HepG2 (cell line): Measurements from ENCODE around the gene TMEM9. TPM values are rescaled to one million over a fixed set of nuclear protein-coding genes. Genes with fewer than 3 reads are reported as not detected.

Experiments
- ATAC-seq: fragments of 200-7000 bp; cut with Tn5 transposase; 3 replicates; pipeline ENCODE4 v1.9.1; 2020; ENCODE audit warnings: mild to moderate bottlenecking, moderate library complexity
- BruUV-seq: library from RNA; stranded (reverse); fragments of 400-500 nt; replicated peaks from 2 replicates; lab custom pipeline; 2021; lab: Mats Ljungman, UMichigan
- CTCF ChIA-PET: fragments of 300-600 bp; formaldehyde crosslinking; extraction: SDS; loops from one replicate; lab custom pipeline; 2021; ENCODE audit warnings: low total read pairs, inconsistent platforms, low intra/inter-chr PET ratio; lab: Yijun Ruan, JAX
- POLR2A ChIA-PET: fragments of 350-600 bp; sonication (Branson Sonifier 250); formaldehyde crosslinking; loops from one replicate; lab custom pipeline; 2020; ENCODE audit warnings: antibody characterized with exemption, inconsistent platforms; lab: Yijun Ruan, JAX
- DNase-seq: peaks from one replicate; pipeline ENCODE4 v3.0.0-alpha.2; 2015; ENCODE audit warnings: low spot score
- FAIRE-seq: peaks from 3 replicates; lab custom pipeline; 2011; peaks lifted over from hg19 to GRCh38; lab: Jason Lieb, UNC
- H2AFZ ChIP-seq: one replicate; pipeline ENCODE4 v1.6.1; 2011; ENCODE audit warnings: low read length, inconsistent platforms
- H3K27ac ChIP-seq: fragments of 300-600 bp; 3 replicates; pipeline ENCODE4 v1.8.0; 2011; ENCODE audit warnings: mixed run types, mild to moderate bottlenecking, mixed read lengths, low read length, inconsistent platforms; ENCODE audit not compliant: insufficient read depth; ENCODE audit errors: extremely low read length
- H3K27me3 ChIP-seq, 2 experiments: fragments of 200-600 bp in 1 of 2; 2 replicates in 1 of 2; 3 replicates in 1 of 2; pipeline versions ENCODE4 v1.6.0 to v1.8.0; 2011; ENCODE audit warnings: low read length in 2 of 2, mild to moderate bottlenecking in 2 of 2, moderate library complexity in 2 of 2, inconsistent platforms in 1 of 2; ENCODE audit not compliant: insufficient read depth in 2 of 2, control insufficient read depth in 1 of 2
- H3K36me3 ChIP-seq, 2 experiments: fragments of 200-600 bp in 1 of 2; replicated peaks in 1 of 2; 2 replicates in 1 of 2; 3 replicates in 1 of 2; pipeline versions ENCODE4 v1.5.1 to v1.8.0; 2011; ENCODE audit warnings: low read length in 2 of 2, inconsistent platforms in 1 of 2; ENCODE audit not compliant: insufficient read depth in 2 of 2, control insufficient read depth in 1 of 2
- H3K4me1 ChIP-seq: 2 replicates; pipeline ENCODE4 v1.5.1; 2012; ENCODE audit warnings: low read length, inconsistent platforms; ENCODE audit not compliant: insufficient read depth
- H3K4me2 ChIP-seq: 2 replicates; pipeline ENCODE4 v1.6.0; 2011; ENCODE audit warnings: low read depth, low read length, inconsistent platforms
- H3K4me3 ChIP-seq, 3 experiments: fragments of 200-600 bp in 1 of 3; sonication (generic), shearing (Covaris generic) in 1 of 3; replicated peaks in 1 of 3; 2 replicates each; pipeline ENCODE4 v1.5.1; 2011 to 2016; ENCODE audit warnings: low read length in 3 of 3, inconsistent platforms in 2 of 3, low read depth in 2 of 3, mild to moderate bottlenecking in 2 of 3, control low read depth in 1 of 3, mixed read lengths in 1 of 3; ENCODE audit not compliant: insufficient read depth in 1 of 3
- H3K79me2 ChIP-seq: one replicate; pipeline ENCODE4 v1.6.1; 2011; ENCODE audit warnings: low read length, inconsistent platforms; ENCODE audit not compliant: insufficient read depth
- H3K9ac ChIP-seq: 2 replicates; pipeline ENCODE4 v1.6.0; 2011; ENCODE audit warnings: mild to moderate bottlenecking, low read depth, low read length, inconsistent platforms; ENCODE audit not compliant: insufficient read depth
- H3K9me3 ChIP-seq: 2 replicates; pipeline ENCODE4 v1.5.1; 2012; ENCODE audit warnings: mild to moderate bottlenecking, low read length
- H4K20me1 ChIP-seq: 2 replicates; pipeline ENCODE4 v1.6.0; 2011; ENCODE audit warnings: inconsistent platforms, mild to moderate bottlenecking, low read length, moderate library complexity; ENCODE audit not compliant: insufficient read depth
- E2F1 ChIP-seq: sonication (generic); formaldehyde crosslinking; IDR thresholded peaks from 2 replicates; pipeline ENCODE4 v1.5.0; 2020; ENCODE audit warnings: missing genetic modification reagents
- HDAC6 ChIP-seq: fragments of 200-600 bp; sonication (generic); IDR thresholded peaks from 2 replicates; pipeline ENCODE4 v1.7.0; 2017; ENCODE audit warnings: mild to moderate bottlenecking, antibody characterized with exemption, low read length, low read depth
- MEF2D ChIP-seq: sonication (generic); formaldehyde crosslinking; IDR thresholded peaks from 2 replicates; pipeline ENCODE4 v1.5.1; 2020; ENCODE audit warnings: mild to moderate bottlenecking, missing genetic modification reagents
- MIER2 ChIP-seq: IDR thresholded peaks from 2 replicates; pipeline ENCODE4 v1.6.1; 2016; ENCODE audit warnings: missing biosample characterization, missing genetic modification reagents
- SMYD3 ChIP-seq: sonication (generic); formaldehyde crosslinking; IDR thresholded peaks from 2 replicates; pipeline ENCODE4 v1.8.1; 2023; ENCODE audit warnings: mild to moderate bottlenecking, missing genetic modification reagents
- TEAD3 ChIP-seq: optimal IDR thresholded peaks from 2 replicates; pipeline ENCODE3; 2016; ENCODE audit warnings: borderline replicate concordance
- YEATS2 ChIP-seq: sonication (generic); formaldehyde crosslinking; IDR thresholded peaks from 2 replicates; pipeline ENCODE4 v1.4.0; 2020; ENCODE audit warnings: missing genetic modification reagents, borderline replicate concordance
- ZNF264 ChIP-seq: sonication (generic); formaldehyde crosslinking; IDR thresholded peaks from 2 replicates; pipeline ENCODE4 v1.4.0; 2020; ENCODE audit warnings: missing genetic modification reagents
- ZNF281 ChIP-seq: sonication (generic); formaldehyde crosslinking; IDR thresholded peaks from 2 replicates; pipeline ENCODE4 v1.4.0; 2020; ENCODE audit warnings: missing genetic modification reagents, borderline replicate concordance
- ZNF501 ChIP-seq: sonication (generic); formaldehyde crosslinking; IDR thresholded peaks from 2 replicates; pipeline ENCODE4 v1.5.1; 2020; ENCODE audit warnings: mild to moderate bottlenecking, moderate library complexity, missing genetic modification reagents
- ZNF580 ChIP-seq: IDR thresholded peaks from 2 replicates; pipeline ENCODE4 v1.6.1; 2016; ENCODE audit warnings: low read depth, borderline replicate concordance
- ZNF720 ChIP-seq: sonication (generic); formaldehyde crosslinking; IDR thresholded peaks from 2 replicates; pipeline ENCODE4 v1.4.0; 2020; ENCODE audit warnings: missing genetic modification reagents
- ZNF768 ChIP-seq: sonication (generic); formaldehyde crosslinking; IDR thresholded peaks from 2 replicates; pipeline ENCODE4 v1.4.0; 2020; ENCODE audit warnings: missing genetic modification reagents
- WGBS: methylation state at CpG from one replicate; pipeline ENCODE4 v1.1.6; 2017; ENCODE audit warnings: low lambda C conversion rate; 5-methylcytosine and 5-hydroxymethylcytosine counted together
- in situ Hi-C: cut with HindIII; loops from 2 replicates; pipeline ENCODE4 v1.10.0; 2017; ENCODE audit warnings: low pct_unique_long_range_greater_than_20kb; ENCODE audit not compliant: extremely low pct_ligation_motif_present
- intact Hi-C: fragments of 100-400 bp; cut with micrococcal nuclease; formaldehyde crosslinking; loops from one replicate; pipeline ENCODE4 v1.10.0; 2022; ENCODE audit not compliant: unreplicated experiment
- polyA plus RNA-seq, 8 experiments: library from polyadenylated mRNA; depleted of rRNA in 3 of 8; stranded (reverse) in 7 of 8; unstranded in 1 of 8; fragments of >200 nt; fragmentation: Illumina TruSeq in 4 of 8; extraction: Trizol in 4 of 8; gene quantifications; 2 replicates each; pipeline versions ENCODE4 v1.2.1 to v1.2.3, GENCODE V29; 2011 to 2016; ENCODE audit warnings: low read depth in 4 of 8, missing spikeins in 1 of 8, mixed read lengths in 1 of 8; ENCODE audit not compliant: insufficient read depth in 1 of 8
- total RNA-seq, 5 experiments: library from RNA; depleted of rRNA; stranded (reverse); fragments of >200 nt; fragmentation: Illumina TruSeq; extraction: Trizol; gene quantifications; 2 replicates each; pipeline ENCODE4 v1.2.3, GENCODE V29; 2016; ENCODE audit warnings: low read depth in 1 of 5
- TF ChIP-seq, protein P1 (sequence below): sonication (generic); formaldehyde crosslinking; IDR thresholded peaks from 2 replicates; pipeline ENCODE4 v1.8.1; 2023; ENCODE audit warnings: mild to moderate bottlenecking, missing genetic modification reagents, borderline replicate concordance

Gene TMEM9
- total and polyA plus RNA-seq, 2 of the 13 experiments (the other 11 are each of a cell fraction or from before 2014, with no cell fraction given), result 60.9 to 102 TPM

GRCh38 chr1:201128962-201129361 lies 25.3 kb downstream of the TMEM9 start:
- Histone ChIP-seq H3K27ac (no peak overlapping the region), H3K4me3 (no peak overlapping the region), H3K36me3 (no peaks in the 10 kb centered on the region), H3K27me3 (peaks cover 8 to 33% of the 10 kb centered on the region in 2 experiments), H4K20me1 (no peaks in the 10 kb centered on the region), H3K4me2 (no peak overlapping the region), H2AFZ (no peak overlapping the region), H3K4me1 (peaks cover 11% of the 10 kb centered on the region), H3K79me2 (no peaks in the 10 kb centered on the region), H3K9ac (no peak overlapping the region), H3K9me3 (no peaks in the 10 kb centered on the region)
- WGBS, result 63% methylated on average over 11 of the region's 13 CpGs
- CTCF ChIA-PET, result no interaction called here
- no peak for TF ChIP-seq MIER2 (CRISPR knock-in tag)
- peak; percentile 83 for TF ChIP-seq ZNF768
- DNase-seq (no peak), ATAC-seq (no peak), FAIRE-seq (no peak)
- in situ Hi-C loops (no loop called here), intact Hi-C loops (loop anchor here (5.0 kb wide), 1 partner anchor 93 kb away; no protein-coding TSS in a partner anchor)
- BruUV-seq, result no TSS peak
- POLR2A ChIA-PET, result no interaction called here

DNA sequence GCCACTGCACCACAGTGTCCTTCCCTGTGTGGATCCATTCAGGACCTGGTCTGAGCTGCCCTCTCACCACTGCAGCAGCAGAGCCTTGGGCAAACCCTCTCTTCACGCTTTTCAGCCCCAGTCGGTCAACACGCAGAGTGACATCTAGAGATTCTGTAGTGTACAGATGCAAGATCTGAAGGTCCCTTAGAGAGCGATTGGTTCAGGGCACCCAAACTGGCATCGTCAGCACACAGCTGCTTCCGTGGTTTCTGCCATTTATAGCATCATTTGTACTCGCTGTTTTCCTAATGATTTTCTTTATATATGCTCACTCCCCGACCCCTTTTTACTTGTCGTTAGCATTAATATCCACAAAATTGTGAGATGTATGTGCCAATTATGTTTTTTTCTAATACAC lies 25.8 kb downstream of the TMEM9 start:
- DNase-seq (no peak), FAIRE-seq (no peak), ATAC-seq (peak; percentile 10)
- Histone ChIP-seq H3K4me2 (peak overlapping the region; percentile 23; the same call in 1 of the 2 replicates), H3K4me1 (peaks cover 11% of the 10 kb centered on the region), H3K4me3 (no peak overlapping the region; a peak in 1 of 6 replicates), H3K9me3 (no peaks in the 10 kb centered on the region), H4K20me1 (no peaks in the 10 kb centered on the region), H3K9ac (0 out of 2 replicates have a peak overlapping the region, but pooled peaks have one; percentile 22), H2AFZ (no peak overlapping the region), H3K27ac (no peak overlapping the region), H3K36me3 (no peaks in the 10 kb centered on the region), H3K27me3 (peaks cover 10 to 38% of the 10 kb centered on the region in 2 experiments), H3K79me2 (no peaks in the 10 kb centered on the region)
- no TSS peak for BruUV-seq
- 52% methylated on average over 9 of the region's 9 CpGs for WGBS
- ChIA-PET POLR2A (no interaction called here), CTCF (no interaction called here)
- intact Hi-C loops, result loop anchor here (5.0 kb wide), 1 partner anchor 94 kb away; no protein-coding TSS in a partner anchor
- in situ Hi-C loops, result no loop called here
- TF ChIP-seq TEAD3 (CRISPR knock-in tag) (no peak), ZNF720 (CRISPR knock-in tag) (no peak), ZNF281 (no peak), MEF2D (CRISPR knock-in tag) (no peak), ZNF501 (CRISPR knock-in tag) (no peak), YEATS2 (no peak), E2F1 (CRISPR knock-in tag) (no peak), ZNF580 (CRISPR knock-in tag) (no peak), HDAC6 (no peak), ZNF264 (CRISPR knock-in tag) (no peak), SMYD3 (CRISPR knock-in tag) (no peak)
- TF ChIP-seq, protein P1, sequence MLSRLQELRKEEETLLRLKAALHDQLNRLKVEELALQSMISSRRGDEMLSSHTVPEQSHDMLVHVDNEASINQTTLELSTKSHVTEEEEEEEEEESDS, result no peak
